ENCODE data around the gene USF3.

GRCh38 chr3:113719758-113720157, 23.3 kb upstream of the USF3 start:
- TF ChIP-seq CTCF (IDR thresholded peaks at IDR 0.05) (no peak), POLR2A (IDR thresholded peaks at IDR 0.05) (no peak)

Data from lower leg skin (tissue), 3 donors.